DOHH2 (cell line): Measurements from ENCODE around the gene NDUFA8.
A peak's percentile ranks its signal among the peaks of the same experiment; 100 is the strongest.

Experiments
- CTCF ChIP-seq: fragments of 200-600 bp; sonication (generic); IDR thresholded peaks from one replicate; pipeline ENCODE4 v1.5.1; 2014; ENCODE audit warnings: antibody characterized with exemption, mild to moderate bottlenecking, low read depth, low read length; ENCODE audit not compliant: poor library complexity, severe bottlenecking
- EZH2phosphoT487 ChIP-seq: fragments of 200-600 bp; sonication (generic); IDR thresholded peaks from 2 replicates; pipeline ENCODE4 v1.6.1; 2017; ENCODE audit warnings: borderline replicate concordance, mild to moderate bottlenecking, antibody characterized with exemption, low read length, moderate library complexity, mixed read lengths

- TF ChIP-seq CTCF, result peak; percentile 77
- no peak for TF ChIP-seq EZH2phosphoT487
Measured at GRCh38 chr9:122158202-122158601, 1.4 kb downstream of the NDUFA8 start.
